ENCODE results near the gene ABCA4.

Gene ABCA4

DNA sequence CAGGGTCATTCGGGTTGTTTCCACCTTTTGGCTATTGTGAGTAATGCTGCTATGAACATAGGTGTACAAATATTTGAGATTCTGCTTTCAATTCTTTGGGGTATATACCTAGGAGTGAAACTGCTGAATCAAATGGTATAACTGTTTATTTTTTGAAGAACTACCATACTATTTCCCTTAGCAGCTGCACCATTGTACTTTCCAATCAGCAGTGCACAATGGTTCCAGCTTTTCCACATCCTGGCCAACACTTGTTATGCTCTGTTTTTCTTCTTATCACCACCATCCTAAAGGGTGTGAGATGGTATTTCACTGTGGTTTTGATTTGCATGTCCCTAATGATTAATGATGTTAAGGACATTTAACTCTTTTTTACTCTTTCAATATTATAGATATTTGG is 3.6 kb upstream of the ABCA4 start:
- no peak for DNase-seq (ENCODE audit: low spot score)
- TF ChIP-seq CTCF (IDR thresholded peaks at IDR 0.05; ENCODE audit: extremely low read depth, insufficient read depth, missing control alignments) = no peak
- in situ Hi-C loops (cut with MboI; ENCODE audit: low pct_unique_long_range_greater_than_20kb, low sequenced_read_pairs, unreplicated experiment) = no loop called here

DNA sequence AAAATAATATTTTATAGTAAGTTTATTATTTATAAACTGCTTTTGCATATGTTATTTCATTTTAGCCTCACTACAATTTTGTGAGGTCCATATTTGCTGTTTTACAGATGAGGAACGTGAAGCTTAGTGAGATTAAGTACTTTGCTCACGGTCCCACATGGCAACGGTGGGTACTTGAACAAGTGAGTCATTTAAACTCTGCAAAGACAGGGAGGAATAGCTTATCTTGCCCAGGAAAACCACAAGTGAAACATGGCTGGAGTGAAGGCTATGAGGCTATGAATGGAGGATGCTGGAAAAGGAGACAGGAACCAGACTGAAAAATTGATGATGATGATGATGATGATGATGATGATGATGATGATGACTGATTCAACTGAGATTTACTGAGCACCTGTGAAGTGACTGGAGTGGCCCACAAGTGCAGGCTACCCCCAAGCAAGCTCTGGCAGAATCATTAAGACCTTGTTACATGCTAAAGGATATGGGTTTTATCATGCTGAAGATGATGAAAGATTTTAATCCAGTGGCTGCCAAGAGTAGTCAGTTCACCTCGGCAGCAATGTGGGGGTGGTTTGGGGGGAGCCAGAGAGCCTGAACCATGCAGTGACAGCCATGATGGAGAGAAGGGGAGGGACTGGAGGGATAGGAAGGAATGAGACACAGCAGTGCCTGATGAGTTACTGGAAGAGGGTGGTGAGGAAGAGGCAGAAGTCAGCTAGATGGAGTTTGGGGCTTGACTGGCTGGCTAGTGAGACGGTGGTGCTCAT is 1.4 kb upstream of the ABCA4 start:
- in situ Hi-C loops (cut with MboI; ENCODE audit: low pct_unique_long_range_greater_than_20kb, low sequenced_read_pairs, unreplicated experiment) = no loop called here
- TF ChIP-seq CTCF (IDR thresholded peaks at IDR 0.05; ENCODE audit: extremely low read depth, insufficient read depth, missing control alignments) = no peak
- no peak for DNase-seq (ENCODE audit: low spot score)

- TF ChIP-seq CTCF (IDR thresholded peaks at IDR 0.05; ENCODE audit: extremely low read depth, insufficient read depth, missing control alignments) = no peak
- in situ Hi-C loops (cut with MboI; ENCODE audit: low pct_unique_long_range_greater_than_20kb, low sequenced_read_pairs, unreplicated experiment) = no loop called here
- DNase-seq (ENCODE audit: low spot score) = no peak
Observed at GRCh38 chr1:94121411-94121821, 468 bp upstream of the ABCA4 start.

- in situ Hi-C loops (cut with MboI; ENCODE audit: low pct_unique_long_range_greater_than_20kb, low sequenced_read_pairs, unreplicated experiment) = no loop called here
Observed at GRCh38 chr1:94120570-94120901, 412 bp downstream of the ABCA4 start.

DNA sequence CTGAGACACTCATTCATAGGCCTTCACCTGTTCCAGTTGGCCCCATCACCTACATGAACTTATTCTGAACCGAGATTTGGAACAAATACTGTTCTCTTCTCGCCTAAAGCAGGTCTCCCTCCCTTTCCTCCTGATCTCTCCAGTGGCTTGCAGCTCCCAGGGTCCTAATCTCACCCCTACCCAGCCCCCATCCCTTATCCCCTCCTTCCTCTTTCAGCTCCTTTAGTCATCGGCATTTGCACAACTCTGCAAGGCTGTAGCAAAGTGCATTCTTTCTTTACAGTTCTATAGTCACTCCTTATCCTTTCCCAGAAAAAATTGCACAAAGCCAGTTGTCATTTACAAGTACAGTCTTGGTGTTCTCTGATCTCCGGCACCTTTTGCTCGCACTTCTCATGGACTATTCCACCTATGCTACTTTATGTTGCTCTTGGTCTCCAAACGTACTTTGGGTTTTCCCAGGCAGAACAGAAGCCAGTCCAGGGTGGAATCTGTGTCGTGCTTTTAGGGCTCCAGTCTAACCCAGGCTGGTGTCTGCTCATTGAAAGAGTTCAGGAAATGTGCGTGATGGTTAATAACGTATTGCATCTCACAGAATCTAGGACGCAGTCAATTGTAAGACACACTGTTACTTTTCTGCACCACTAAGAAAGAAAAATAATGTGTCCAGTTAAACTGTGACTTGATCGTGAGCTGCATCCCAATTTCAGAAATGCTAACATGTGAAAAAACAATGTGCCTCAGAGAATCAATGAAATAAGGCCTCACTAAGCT is 965 bp downstream of the ABCA4 start:
- in situ Hi-C loops (cut with MboI; ENCODE audit: low pct_unique_long_range_greater_than_20kb, low sequenced_read_pairs, unreplicated experiment) = no loop called here
- DNase-seq (ENCODE audit: low spot score) = no peak

More at GRCh38 chr1:94120570-94120901, 412 bp downstream of the ABCA4 start:
- DNase-seq (ENCODE audit: low spot score) = no peak
- no peak for TF ChIP-seq CTCF (IDR thresholded peaks at IDR 0.05; ENCODE audit: extremely low read depth, insufficient read depth, missing control alignments)

DNA sequence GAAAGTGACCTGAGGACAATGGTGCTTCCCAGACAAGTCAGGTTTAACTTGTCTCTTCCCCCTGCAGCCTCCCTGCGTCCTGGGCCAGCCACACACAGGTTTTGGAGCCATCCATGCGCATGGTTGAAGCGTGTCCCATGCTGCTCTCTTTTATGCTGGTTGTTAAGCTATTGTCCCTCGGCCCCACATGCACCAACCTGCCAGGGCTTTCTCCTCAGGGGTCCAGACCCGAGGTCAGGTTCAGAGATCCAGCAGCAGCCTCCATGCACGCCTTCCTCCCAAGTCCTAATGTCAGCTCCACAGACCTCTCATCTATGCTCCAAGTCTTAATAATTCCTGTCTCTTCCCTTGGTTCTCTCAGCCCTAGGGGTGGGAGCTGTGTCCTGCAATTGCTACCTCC is 1.6 kb downstream of the ABCA4 start:
- no peak for DNase-seq (ENCODE audit: low spot score)
- no peak for TF ChIP-seq CTCF (IDR thresholded peaks at IDR 0.05; ENCODE audit: extremely low read depth, insufficient read depth, missing control alignments)
- in situ Hi-C loops (cut with MboI; ENCODE audit: low pct_unique_long_range_greater_than_20kb, low sequenced_read_pairs, unreplicated experiment) = no loop called here

More for the DNA sequence above, 965 bp downstream of the ABCA4 start:
- no peak for TF ChIP-seq CTCF (IDR thresholded peaks at IDR 0.05; ENCODE audit: extremely low read depth, insufficient read depth, missing control alignments)

Data from GM13977 (cell line).